BJ (cell line): ENCODE results near the gene BUD31. TPM values are rescaled to one million over a fixed set of nuclear protein-coding genes. Genes with fewer than 3 reads are reported as not detected.

Source experiments
- CTCF ChIA-PET: fragments of 350-600 bp; formaldehyde crosslinking; extraction: SDS; loops from one replicate; lab custom pipeline; 2021; ENCODE audit warnings: antibody characterized with exemption, inconsistent platforms; lab: Yijun Ruan, JAX
- POLR2A ChIA-PET: fragments of 300-600 bp; sonication (Branson Sonifier 250); formaldehyde crosslinking; extraction: SDS; loops from one replicate; lab custom pipeline; 2021; ENCODE audit warnings: antibody characterized with exemption; lab: Charles Lee
- DNase-seq: peaks from one replicate; pipeline ENCODE4 v3.0.0-alpha.2; 2011; ENCODE audit warnings: low read depth
- H3K27me3 ChIP-seq: 2 replicates; pipeline ENCODE4 v1.6.0; 2011; ENCODE audit warnings: low read length; ENCODE audit not compliant: control insufficient read depth, insufficient read depth
- H3K36me3 ChIP-seq: 2 replicates; pipeline ENCODE4 v1.5.1; 2011; ENCODE audit warnings: low read length; ENCODE audit not compliant: control insufficient read depth, insufficient read depth
- H3K4me3 ChIP-seq: 2 replicates; pipeline ENCODE4 v1.5.1; 2011; ENCODE audit warnings: low read depth, mild to moderate bottlenecking, control low read depth, low read length
- CTCF ChIP-seq: IDR thresholded peaks from 2 replicates; pipeline ENCODE4 v1.5.1; 2011; ENCODE audit warnings: low read depth, mild to moderate bottlenecking, control low read depth, inconsistent platforms, low read length, moderate library complexity; ENCODE audit not compliant: insufficient read depth
- polyA plus RNA-seq: library from polyadenylated mRNA; depleted of rRNA; stranded (reverse); fragments of >200 nt; gene quantifications from 2 replicates; pipeline ENCODE4 v1.2.3, GENCODE V29; 2011

Gene BUD31
- polyA plus RNA-seq, 1 experiment: 85.2 TPM

- no peak for TF ChIP-seq CTCF
- no peak for DNase-seq
- ChIA-PET CTCF (interaction anchor here (0.8 to 1.4 kb wide), 3 partner anchors 10 to 54 kb away, joined by 3 to 4 read pairs (median 3); partner anchors contain the start of gene BUD31), POLR2A (no interaction called here)
- Histone ChIP-seq H3K4me3 (no peak overlapping the region), H3K27me3 (no peaks in the 10 kb centered on the region), H3K36me3 (peaks cover 46% of the 10 kb centered on the region)
Observed at GRCh38 chr7:99420213-99420612, 11.4 kb downstream of the BUD31 start.

- ChIA-PET CTCF (interaction anchor here (0.6 to 1.4 kb wide), 3 partner anchors 11 to 55 kb away, joined by 3 read pairs; no protein-coding TSS in a partner anchor), POLR2A (interaction anchor here (0.5 kb wide), 1 partner anchor 54 kb away, joined by 3 read pairs; no protein-coding TSS in a partner anchor)
- no peak for DNase-seq
Observed at GRCh38 chr7:99420986-99421385, 12.2 kb downstream of the BUD31 start.

GRCh38 chr7:99422186-99422585 lies 13.4 kb downstream of the BUD31 start:
- CTCF ChIA-PET: no interaction called here
- POLR2A ChIA-PET: no interaction called here
- Histone ChIP-seq H3K4me3 (no peak overlapping the region), H3K27me3 (no peaks in the 10 kb centered on the region), H3K36me3 (peaks cover 39% of the 10 kb centered on the region)
- DNase-seq: no peak
- no peak for TF ChIP-seq CTCF

More at GRCh38 chr7:99420986-99421385, 12.2 kb downstream of the BUD31 start:
- H3K27me3 ChIP-seq: no peaks in the 10 kb centered on the region
- peaks cover 45% of the 10 kb centered on the region for H3K36me3 ChIP-seq
- no peak for TF ChIP-seq CTCF
- no peak overlapping the region for H3K4me3 ChIP-seq

- ChIA-PET POLR2A (no interaction called here), CTCF (no interaction called here)
- TF ChIP-seq CTCF: no peak
- DNase-seq: no peak
- peaks cover 35% of the 10 kb centered on the region for H3K36me3 ChIP-seq
- H3K4me3 ChIP-seq: no peak overlapping the region
- H3K27me3 ChIP-seq: no peaks in the 10 kb centered on the region
Observed at GRCh38 chr7:99422625-99423024, 13.9 kb downstream of the BUD31 start.

DNA sequence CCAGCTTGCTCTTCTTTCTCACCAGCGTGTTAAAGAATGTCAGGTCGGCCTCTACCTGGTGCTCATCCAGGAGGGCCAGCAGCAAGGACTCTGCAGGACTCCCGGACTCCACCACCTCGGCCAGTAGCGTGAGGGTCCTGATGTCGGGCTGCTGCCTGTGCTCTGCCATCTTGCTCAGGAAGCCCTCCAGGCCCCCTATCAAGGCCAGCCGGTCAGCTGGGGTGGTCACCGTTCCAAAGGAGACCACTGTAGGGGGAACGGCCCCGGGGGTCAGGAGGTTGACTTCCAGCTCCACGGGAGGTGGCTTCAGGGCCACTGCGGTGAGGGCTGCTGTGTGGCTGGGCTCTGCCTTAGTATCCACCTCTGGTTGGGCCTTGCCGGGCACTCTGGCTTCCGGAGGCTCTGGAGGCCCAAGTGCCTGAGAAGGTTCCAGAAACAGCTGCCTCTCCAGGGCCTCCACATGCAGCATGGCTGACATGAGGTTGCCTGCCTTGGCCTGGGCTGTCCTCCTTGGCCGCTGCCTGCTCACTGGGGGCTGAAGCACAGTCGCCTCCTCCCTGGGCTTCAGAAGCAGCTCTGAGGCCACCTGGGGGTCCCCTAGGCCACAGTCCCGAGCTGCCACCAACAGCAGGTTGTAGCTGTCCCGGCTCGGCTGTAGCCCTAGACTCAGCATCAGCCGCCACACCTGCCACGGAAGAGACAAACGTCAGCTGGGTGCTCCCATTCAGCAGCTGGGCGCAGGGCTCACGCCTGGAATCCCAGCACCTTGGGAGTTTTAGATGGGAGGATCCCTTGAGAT lies 16.4 kb downstream of the BUD31 start:
- Histone ChIP-seq H3K36me3 (peaks cover 28% of the 10 kb centered on the region), H3K27me3 (no peaks in the 10 kb centered on the region), H3K4me3 (no peak overlapping the region)
- TF ChIP-seq CTCF: no peak
- POLR2A ChIA-PET: no interaction called here
- DNase-seq: no peak
- CTCF ChIA-PET: interaction anchor here (0.6 to 0.9 kb wide), 3 partner anchors 9 to 513 kb away, joined by 3 read pairs; no protein-coding TSS in a partner anchor
